Erythroblast (primary cell): ENCODE measurements around the gene ORM2.

ENCODE experiments used
- DNase-seq, 2 experiments: peaks; one replicate each; lab custom pipeline; 2025; lab: John Stamatoyannopoulos, UW
- GATA1 ChIP-seq: IDR thresholded peaks from 2 replicates; pipeline ENCODE4 v1.6.1; 2011; ENCODE audit warnings: low read depth, mild to moderate bottlenecking, control low read depth, low read length, moderate library complexity
- POLR2A ChIP-seq: IDR thresholded peaks from 2 replicates; pipeline ENCODE4 v1.6.1; 2011; ENCODE audit warnings: mild to moderate bottlenecking, low read length

Gene ORM2

DNA sequence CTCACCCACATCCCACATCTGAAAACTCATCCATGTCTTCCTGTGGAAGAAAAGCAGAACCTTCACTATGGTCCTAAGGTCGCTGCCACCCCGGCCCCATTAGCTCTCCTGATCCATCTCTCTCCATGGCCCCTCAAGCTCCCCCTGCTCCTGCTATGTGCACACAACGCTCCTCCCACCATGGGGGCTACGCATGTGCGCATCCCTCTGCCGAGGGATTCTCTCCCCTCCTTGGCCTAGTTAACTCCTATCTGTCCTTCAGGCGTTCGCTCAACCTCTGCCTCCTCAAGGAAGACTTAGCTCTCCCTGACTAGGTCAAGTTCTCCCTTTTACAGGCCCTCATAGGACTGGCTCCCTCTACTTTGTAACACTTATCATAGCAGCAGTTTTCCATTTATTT is 48.3 kb downstream of the ORM2 start:
- TF ChIP-seq GATA1 (no peak), POLR2A (no peak)
- DNase-seq, result no peak

DNA sequence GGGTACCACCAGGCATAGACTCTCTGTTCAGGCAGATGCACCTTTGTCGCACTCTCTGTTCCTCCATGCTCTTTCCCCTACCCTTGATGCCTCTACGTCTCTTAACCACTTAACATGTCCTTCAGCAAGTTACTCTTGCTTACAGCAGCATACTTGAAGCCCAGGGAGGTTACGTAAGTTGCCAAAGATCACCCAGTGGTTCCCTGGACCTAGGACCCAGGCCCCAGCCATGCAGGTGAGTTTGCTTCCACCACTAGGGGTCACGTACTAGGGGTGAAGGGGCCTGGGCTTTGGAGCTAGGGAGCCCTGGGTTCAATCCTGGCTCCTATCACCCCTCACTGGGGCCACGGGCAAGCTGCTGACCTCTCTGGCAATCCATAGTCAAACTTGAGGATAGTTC is 49.2 kb downstream of the ORM2 start:
- TF ChIP-seq GATA1 (no peak), POLR2A (no peak)
- no peak for DNase-seq
